OCI-LY7 (cell line): ENCODE data around the gene MLST8.

ENCODE experiments used
- CTCF ChIP-seq: fragments of 200-600 bp; sonication (generic); conservative IDR thresholded peaks from 2 replicates; pipeline ENCODE4 v1.5.1; 2014; ENCODE audit warnings: mild to moderate bottlenecking, antibody characterized with exemption, low read length, moderate library complexity, mixed read lengths
- EZH2phosphoT487 ChIP-seq: fragments of 200-600 bp; sonication (generic); IDR thresholded peaks from 2 replicates; pipeline ENCODE4 v1.6.1; 2018; ENCODE audit warnings: low read depth, borderline replicate concordance, mild to moderate bottlenecking, mixed run types, antibody characterized with exemption, low read length, moderate library complexity, mixed read lengths

GRCh38 chr16:2178321-2179106 lies 26.7 kb upstream of the MLST8 start:
- TF ChIP-seq CTCF: no peak
- TF ChIP-seq EZH2phosphoT487: no peak
